Ovary (tissue), 3 donors: ENCODE measurements around the gene PARD3B.

Experiments used
- CTCF ChIP-seq, 3 donors: fragments of 450-650 bp in 2 of 3; fragments of 200-600 bp in 1 of 3; IDR thresholded peaks; one replicate each; pipeline versions ENCODE4 v1.5.1 to v1.8.0; 2016 to 2022; ENCODE audit warnings: antibody characterized with exemption in 3 of 3, mild to moderate bottlenecking in 1 of 3
- EP300 ChIP-seq: sonication (generic); formaldehyde crosslinking; IDR thresholded peaks from one replicate; pipeline ENCODE4 v1.6.1; 2017; ENCODE audit warnings: antibody characterized with exemption
- donor health status: DM: no; HTN: no; CAD: no.

- TF ChIP-seq EP300 (no peak), CTCF (IDR thresholded peaks at IDR 0.05) (no peak)
Observed at GRCh38 chr2:205402011-205402410, 856.7 kb downstream of the PARD3B start.
